Panc1 (cell line): ENCODE data around the gene DCXR. TPM values are rescaled to one million over a fixed set of nuclear protein-coding genes. Genes with fewer than 3 reads are reported as not detected.
A peak's percentile ranks its signal among the peaks of the same experiment; 100 is the strongest.

Source experiments
- ATAC-seq: fragments of 200-7000 bp; cut with Tn5 transposase; 2 replicates; pipeline ENCODE4 v1.9.1; 2020; ENCODE audit warnings: mild to moderate bottlenecking, moderate library complexity
- Bru-seq: library from RNA; stranded (reverse); fragments of 400-500 nt; gene quantifications from one replicate; lab custom pipeline; 2021; lab: Mats Ljungman, UMichigan
- BruChase-seq, 2 experiments: library from RNA; stranded (reverse); fragments of 400-500 nt; gene quantifications; one replicate each; lab custom pipeline; 2021; lab: Mats Ljungman, UMichigan
- BruUV-seq: library from RNA; stranded (reverse); fragments of 400-500 nt; replicated peaks from 2 replicates; lab custom pipeline; 2021; lab: Mats Ljungman, UMichigan
- CTCF ChIA-PET: fragments of 300-600 bp; sonication (Branson Sonifier 250); formaldehyde crosslinking; loops from one replicate; lab custom pipeline; 2022; ENCODE audit warnings: antibody characterized with exemption; lab: Charles Lee
- POLR2A ChIA-PET: fragments of 300-600 bp; sonication (Branson Sonifier 250); formaldehyde crosslinking; loops from one replicate; lab custom pipeline; 2022; ENCODE audit warnings: antibody characterized with exemption; lab: Charles Lee
- DNase-seq: peaks from one replicate; pipeline ENCODE4 v3.0.0-alpha.2; 2010; ENCODE audit warnings: low read depth, low spot score
- H3K27ac ChIP-seq: 2 replicates; pipeline ENCODE4 v1.5.1; 2011; ENCODE audit warnings: mild to moderate bottlenecking, low read length, inconsistent platforms
- H3K27me3 ChIP-seq: fragments of 200-500 bp; sonication (Bioruptor generic); 2 replicates; pipeline ENCODE4 v1.6.0; 2014; ENCODE audit warnings: low read length, inconsistent platforms; ENCODE audit not compliant: control insufficient read depth, insufficient read depth
- H3K36me3 ChIP-seq: fragments of 200-500 bp; sonication (Bioruptor generic); 2 replicates; pipeline ENCODE4 v1.5.1; 2014; ENCODE audit warnings: inconsistent platforms, mild to moderate bottlenecking, low read length, moderate library complexity; ENCODE audit not compliant: control insufficient read depth, insufficient read depth
- H3K4me1 ChIP-seq: 2 replicates; pipeline ENCODE4 v1.5.1; 2011; ENCODE audit warnings: inconsistent platforms, mild to moderate bottlenecking, low read length, moderate library complexity; ENCODE audit not compliant: control insufficient read depth, insufficient read depth
- H3K4me3 ChIP-seq, 2 experiments: 2 replicates each; pipeline ENCODE4 v1.5.1; 2011 to 2012; ENCODE audit warnings: low read depth in 2 of 2, low read length in 2 of 2, mild to moderate bottlenecking in 2 of 2, inconsistent platforms in 1 of 2, moderate library complexity in 1 of 2
- H3K9me3 ChIP-seq: fragments of 200-500 bp; sonication (Bioruptor generic); 2 replicates; pipeline ENCODE4 v1.5.1; 2014; ENCODE audit warnings: low read depth, mild to moderate bottlenecking, inconsistent platforms, low read length, moderate library complexity; ENCODE audit not compliant: control insufficient read depth, insufficient read depth
- CTCF ChIP-seq: fragments of 450-650 bp; IDR thresholded peaks from 2 replicates; pipeline ENCODE4 v1.5.1; 2017; ENCODE audit warnings: mild to moderate bottlenecking
- POLR2AphosphoS5 ChIP-seq: IDR thresholded peaks from 2 replicates; pipeline ENCODE4 v1.6.1; 2012; ENCODE audit warnings: mild to moderate bottlenecking, low read depth, low read length, moderate library complexity
- SIN3A ChIP-seq: IDR thresholded peaks from 2 replicates; pipeline ENCODE4 v1.6.1; 2012; ENCODE audit warnings: low read depth, mild to moderate bottlenecking, low read length, moderate library complexity, borderline replicate concordance; ENCODE audit not compliant: insufficient read depth
- TCF7L2 ChIP-seq: IDR thresholded peaks from 2 replicates; pipeline ENCODE4 v1.6.1; 2011; ENCODE audit warnings: mild to moderate bottlenecking, low read depth, low read length, inconsistent platforms
- in situ Hi-C: cut with HindIII; loops from 2 replicates; pipeline ENCODE4 v1.10.0; 2016; ENCODE audit warnings: low sequenced_read_pairs, low pct_unique_long_range_greater_than_20kb
- intact Hi-C: fragments of 100-400 bp; cut with micrococcal nuclease; formaldehyde crosslinking; loops from one replicate; pipeline ENCODE4 v1.10.0; 2022; ENCODE audit not compliant: unreplicated experiment
- long read RNA-seq: library from polyadenylated mRNA; unstranded; transcript quantifications from one replicate; pipeline ENCODE4 v2.0.0, GENCODE V29; 2021; ENCODE audit not compliant: unreplicated experiment
- polyA plus RNA-seq: library from polyadenylated mRNA; unstranded; fragments of >200 nt; gene quantifications from one replicate; pipeline ENCODE4 v1.2.1, GENCODE V29; 2012; ENCODE audit warnings: missing spikeins; ENCODE audit not compliant: insufficient read length
- total RNA-seq: library from RNA; stranded (reverse); gene quantifications from one replicate; pipeline ENCODE4 v1.2.1, GENCODE V29; 2021; ENCODE audit not compliant: unreplicated experiment
- TF ChIP-seq, protein P1 (sequence below), 2 experiments: IDR thresholded peaks; 2 replicates each; pipeline ENCODE4 v1.6.1; 2011 to 2012; ENCODE audit warnings: low read depth in 2 of 2, control low read depth in 1 of 2, low read length in 1 of 2, mild to moderate bottlenecking in 1 of 2, moderate library complexity in 1 of 2; ENCODE audit not compliant: insufficient read depth in 1 of 2

Gene DCXR
- 128 TPM for total RNA-seq
- 148 TPM for polyA plus RNA-seq
- Bru-seq, nascent RNA, result percentile 55 among the genes with signal in this experiment
- BruChase-seq, experiment 1, labeled RNA remaining after a 2-hour chase, result percentile 56 among the genes with signal in this experiment
- BruChase-seq, experiment 2, labeled RNA remaining after a 6-hour chase, result percentile 70 among the genes with signal in this experiment
- long read RNA-seq, transcript DCXR-213 (7 exons, 915 nt), result minor isoform, 5 of 80 reads
- long read RNA-seq, transcript DCXR-212 (5 exons, 715 nt), result minor isoform, 5 of 80 reads
- long read RNA-seq, transcript DCXR-201 (8 exons, 887 nt), result major isoform, 32 of 80 reads
- long read RNA-seq, partial matches to known transcripts, result 18 of 80 reads
- long read RNA-seq, other reads (novel, unspliced or antisense), result 19 of 80 reads

DNA sequence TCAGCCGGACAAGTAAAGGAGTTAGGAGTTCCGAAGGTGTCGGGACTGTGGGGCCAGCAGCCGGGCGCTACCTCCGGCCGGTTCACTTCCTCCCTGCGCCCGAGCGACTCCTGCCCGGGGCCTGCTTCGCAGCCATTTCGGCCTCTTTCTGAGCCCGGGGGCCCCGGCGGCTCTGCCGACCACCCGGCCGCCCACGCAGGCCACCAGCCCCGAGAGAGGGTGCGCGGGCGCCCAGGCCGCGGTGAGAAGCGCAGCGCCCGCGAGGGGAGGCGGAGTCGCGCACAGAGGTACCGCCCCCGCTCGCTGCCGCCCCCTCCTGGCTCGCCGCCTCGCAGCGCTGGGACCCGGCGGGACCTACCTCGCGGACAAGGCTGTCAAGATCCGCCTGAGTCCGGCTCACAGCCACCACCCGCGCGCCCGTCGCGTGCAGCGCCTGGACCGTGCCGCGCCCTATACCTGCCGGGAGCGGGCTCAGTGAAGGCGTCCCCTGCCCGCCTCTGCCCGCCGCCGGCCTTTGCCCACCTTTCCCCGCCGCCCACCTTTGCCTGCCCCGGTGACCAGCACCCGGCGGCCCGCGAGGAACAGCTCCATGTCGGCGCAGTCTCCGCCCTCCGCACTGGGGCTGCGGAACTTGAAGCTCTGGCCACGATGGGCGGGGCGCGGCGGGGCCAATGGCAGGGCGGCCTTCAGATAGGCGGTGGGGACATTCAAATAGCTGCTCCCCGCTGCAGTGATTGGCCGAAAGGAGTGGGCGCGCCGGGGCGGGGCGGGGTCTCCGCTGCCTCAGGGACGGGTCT, at the start of gene DCXR:
TSS of gene DCXR (minus strand) at position 606 of the 797 bp plus-strand sequence. CDS start at position 591, 15 bp downstream.
- CTCF ChIA-PET, result interaction anchor here (0.7 to 1.1 kb wide), 5 partner anchors 14 to 77 kb away, joined by 3 to 7 read pairs (median 5); partner anchors contain the start of genes CENPX and LRRC45
- no TSS peak for BruUV-seq
- Histone ChIP-seq H3K9me3 (no peaks in the 10 kb centered on the region), H3K4me1 (peaks cover 16% of the 10 kb centered on the region), H3K36me3 (peaks cover under 1% of the 10 kb centered on the region; the same call in 1 of the 2 replicates), H3K27me3 (no peaks in the 10 kb centered on the region), H3K27ac (peak within 1 kb of the TSS; percentile 83), H3K4me3 (peak within 1 kb of the TSS; percentile 58 to 79)
- no peak for TF ChIP-seq TCF7L2
- peak; percentile 99 for TF ChIP-seq CTCF
- peak; percentile 93 for TF ChIP-seq POLR2AphosphoS5
- TF ChIP-seq SIN3A, result peak; percentile 97; the same call in 1 of the 2 replicates
- TF ChIP-seq, protein P1, sequence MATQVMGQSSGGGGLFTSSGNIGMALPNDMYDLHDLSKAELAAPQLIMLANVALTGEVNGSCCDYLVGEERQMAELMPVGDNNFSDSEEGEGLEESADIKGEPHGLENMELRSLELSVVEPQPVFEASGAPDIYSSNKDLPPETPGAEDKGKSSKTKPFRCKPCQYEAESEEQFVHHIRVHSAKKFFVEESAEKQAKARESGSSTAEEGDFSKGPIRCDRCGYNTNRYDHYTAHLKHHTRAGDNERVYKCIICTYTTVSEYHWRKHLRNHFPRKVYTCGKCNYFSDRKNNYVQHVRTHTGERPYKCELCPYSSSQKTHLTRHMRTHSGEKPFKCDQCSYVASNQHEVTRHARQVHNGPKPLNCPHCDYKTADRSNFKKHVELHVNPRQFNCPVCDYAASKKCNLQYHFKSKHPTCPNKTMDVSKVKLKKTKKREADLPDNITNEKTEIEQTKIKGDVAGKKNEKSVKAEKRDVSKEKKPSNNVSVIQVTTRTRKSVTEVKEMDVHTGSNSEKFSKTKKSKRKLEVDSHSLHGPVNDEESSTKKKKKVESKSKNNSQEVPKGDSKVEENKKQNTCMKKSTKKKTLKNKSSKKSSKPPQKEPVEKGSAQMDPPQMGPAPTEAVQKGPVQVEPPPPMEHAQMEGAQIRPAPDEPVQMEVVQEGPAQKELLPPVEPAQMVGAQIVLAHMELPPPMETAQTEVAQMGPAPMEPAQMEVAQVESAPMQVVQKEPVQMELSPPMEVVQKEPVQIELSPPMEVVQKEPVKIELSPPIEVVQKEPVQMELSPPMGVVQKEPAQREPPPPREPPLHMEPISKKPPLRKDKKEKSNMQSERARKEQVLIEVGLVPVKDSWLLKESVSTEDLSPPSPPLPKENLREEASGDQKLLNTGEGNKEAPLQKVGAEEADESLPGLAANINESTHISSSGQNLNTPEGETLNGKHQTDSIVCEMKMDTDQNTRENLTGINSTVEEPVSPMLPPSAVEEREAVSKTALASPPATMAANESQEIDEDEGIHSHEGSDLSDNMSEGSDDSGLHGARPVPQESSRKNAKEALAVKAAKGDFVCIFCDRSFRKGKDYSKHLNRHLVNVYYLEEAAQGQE (IDR thresholded peaks at IDR 0.05; ENCODE audit: insufficient read depth in 1 of 2, low read depth in 2 of 2, low read length in 1 of 2), result peak in 1 of 2 experiments; percentile 61; a peak in 1 of 4 replicates
- intact Hi-C loops (no loop called here), in situ Hi-C loops (no loop called here)
- POLR2A ChIA-PET, result no interaction called here
- DNase-seq, result peak; percentile 46
- ATAC-seq, result peak; percentile 96

DNA sequence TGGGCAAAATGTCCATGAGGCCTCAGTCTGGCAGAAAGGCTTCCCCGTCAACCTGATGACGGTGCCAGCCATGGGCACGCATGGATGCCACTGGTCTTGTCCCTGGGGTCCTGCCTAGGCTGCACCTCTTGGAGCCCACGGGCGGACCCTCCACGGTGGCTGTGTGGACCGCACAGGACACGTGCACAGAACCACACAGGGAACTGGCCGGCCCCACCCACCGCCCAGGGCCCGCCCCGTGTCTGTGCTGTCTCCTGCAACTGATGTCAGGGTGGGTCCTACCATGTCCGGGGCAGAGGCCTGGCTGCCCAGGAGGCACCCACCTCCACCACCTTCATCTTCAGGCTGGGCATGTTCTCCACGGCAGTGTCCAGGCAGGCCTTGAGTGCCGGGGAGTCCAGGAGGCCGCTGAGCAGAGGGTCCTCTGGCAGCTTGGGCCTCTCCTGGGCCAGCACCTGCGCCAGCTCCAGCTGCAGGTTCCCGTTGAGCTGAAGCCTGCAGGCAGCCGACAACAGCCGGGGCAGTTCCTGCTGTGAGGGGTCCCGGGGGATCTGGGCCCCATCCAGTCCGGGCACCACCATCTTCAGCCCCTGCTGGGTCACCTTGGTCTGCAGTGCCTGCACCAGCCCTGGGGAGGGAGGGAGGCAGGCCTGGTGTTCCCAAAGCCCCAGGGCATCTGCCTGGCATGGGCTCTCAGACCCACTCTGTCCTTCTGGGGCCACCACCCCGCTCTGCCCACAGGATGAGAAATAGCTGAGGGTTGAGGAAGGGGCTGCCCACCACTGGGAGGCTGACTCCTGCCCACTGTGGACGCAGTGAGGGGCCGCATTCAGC, 48.7 kb upstream of the DCXR start:
- Histone ChIP-seq H3K27me3 (no peaks in the 10 kb centered on the region), H3K4me1 (no peaks in the 10 kb centered on the region), H3K4me3 (no peak overlapping the region), H3K9me3 (no peaks in the 10 kb centered on the region), H3K36me3 (peaks cover 26% of the 10 kb centered on the region), H3K27ac (no peak overlapping the region)
- ATAC-seq (no peak), DNase-seq (no peak)
- BruUV-seq, result no TSS peak
- POLR2A ChIA-PET, result no interaction called here
- intact Hi-C loops, result no loop called here
- in situ Hi-C loops, result no loop called here
- CTCF ChIA-PET, result no interaction called here
- TF ChIP-seq SIN3A, result no peak
- no peak for TF ChIP-seq POLR2AphosphoS5
- TF ChIP-seq, protein P1 (IDR thresholded peaks at IDR 0.05; ENCODE audit: insufficient read depth in 1 of 2, low read depth in 2 of 2, low read length in 1 of 2), result no peak
- TF ChIP-seq CTCF, result no peak
- no peak for TF ChIP-seq TCF7L2
